NCI-H446 (cell line): ENCODE measurements around the gene HDDC3.
A peak's percentile ranks its signal among the peaks of the same experiment; 100 is the strongest.
"Not testable (repeated sequence)": the region's sequence is repeated elsewhere in the genome, so short reads cannot be mapped to it uniquely, and the experiment has no call there.

Experiments
- DNase-seq, 2 experiments: peaks; one replicate each; lab custom pipeline; 2025; lab: John Stamatoyannopoulos, UW

The HDDC3 gene

DNA sequence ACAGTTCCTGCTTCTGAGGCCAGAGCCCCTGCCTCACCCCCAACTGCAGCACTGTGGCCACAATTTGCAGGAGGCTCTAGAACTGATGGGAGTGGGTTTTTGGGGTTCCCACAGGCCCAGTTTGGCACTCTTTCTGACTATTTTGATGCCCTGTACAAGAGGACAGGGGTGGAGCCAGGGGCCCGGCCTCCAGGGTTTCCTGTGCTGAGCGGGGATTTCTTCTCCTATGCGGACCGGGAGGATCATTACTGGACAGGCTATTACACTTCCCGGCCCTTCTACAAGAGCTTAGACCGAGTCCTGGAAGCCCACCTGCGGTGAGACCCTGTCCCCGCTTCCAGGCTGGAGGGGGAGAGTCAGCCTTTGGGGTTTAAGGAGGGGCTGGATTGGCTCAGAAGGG, 22.4 kb downstream of the HDDC3 start:
- no peak for DNase-seq

DNA sequence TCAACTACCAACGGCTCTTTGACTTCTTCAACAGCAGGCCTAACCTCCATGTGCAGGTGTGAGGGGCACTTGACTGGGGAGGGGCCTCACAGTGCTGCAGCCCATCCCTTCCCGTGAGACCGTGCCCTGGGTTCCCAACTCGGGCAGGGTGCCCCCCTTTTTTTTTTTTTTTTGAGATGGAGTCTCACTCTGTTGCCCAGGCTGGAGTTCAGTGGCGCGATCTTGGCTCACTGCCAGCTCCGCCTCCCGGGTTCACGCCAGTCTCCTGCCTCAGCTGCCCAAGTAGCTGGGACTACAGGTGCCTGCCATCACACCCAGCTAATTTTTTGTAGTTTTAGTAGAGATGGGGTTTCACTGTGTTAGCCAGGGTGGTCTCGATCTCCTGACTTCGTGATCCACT, 22.9 kb downstream of the HDDC3 start:
- not testable (repeated sequence) for DNase-seq

DNA sequence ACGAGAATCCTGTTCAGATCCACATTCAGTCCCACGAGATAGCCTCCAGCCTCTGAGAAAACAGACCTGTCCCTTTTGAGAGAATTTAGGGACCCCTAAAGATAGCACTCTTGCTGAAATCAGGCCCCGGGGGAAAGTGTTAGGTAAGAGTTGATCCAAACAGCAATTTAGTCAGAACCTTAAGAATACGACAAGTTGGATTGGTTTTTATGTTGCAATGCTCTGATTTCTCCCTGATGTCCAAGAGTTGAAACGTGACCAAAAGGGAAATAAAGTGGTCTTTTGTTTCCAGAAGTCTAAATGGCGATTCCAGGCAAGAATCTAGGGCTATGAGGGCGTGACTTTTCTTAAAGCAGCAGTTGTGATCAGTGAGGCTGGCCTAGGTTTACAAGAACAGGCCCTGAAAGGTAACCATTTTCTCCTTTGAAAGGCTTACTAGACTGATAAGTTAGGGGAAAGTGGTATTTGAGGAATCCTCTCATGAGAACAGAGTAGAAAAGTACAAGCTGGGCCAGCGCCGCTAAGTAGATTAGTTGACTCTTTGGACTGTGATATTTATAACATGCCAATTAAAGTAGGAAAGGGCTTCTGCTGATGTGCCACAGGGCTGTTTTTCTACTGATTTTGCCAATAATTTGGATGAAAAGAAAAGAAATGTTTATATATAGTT, 24.4 kb downstream of the HDDC3 start:
- no peak for DNase-seq

DNA sequence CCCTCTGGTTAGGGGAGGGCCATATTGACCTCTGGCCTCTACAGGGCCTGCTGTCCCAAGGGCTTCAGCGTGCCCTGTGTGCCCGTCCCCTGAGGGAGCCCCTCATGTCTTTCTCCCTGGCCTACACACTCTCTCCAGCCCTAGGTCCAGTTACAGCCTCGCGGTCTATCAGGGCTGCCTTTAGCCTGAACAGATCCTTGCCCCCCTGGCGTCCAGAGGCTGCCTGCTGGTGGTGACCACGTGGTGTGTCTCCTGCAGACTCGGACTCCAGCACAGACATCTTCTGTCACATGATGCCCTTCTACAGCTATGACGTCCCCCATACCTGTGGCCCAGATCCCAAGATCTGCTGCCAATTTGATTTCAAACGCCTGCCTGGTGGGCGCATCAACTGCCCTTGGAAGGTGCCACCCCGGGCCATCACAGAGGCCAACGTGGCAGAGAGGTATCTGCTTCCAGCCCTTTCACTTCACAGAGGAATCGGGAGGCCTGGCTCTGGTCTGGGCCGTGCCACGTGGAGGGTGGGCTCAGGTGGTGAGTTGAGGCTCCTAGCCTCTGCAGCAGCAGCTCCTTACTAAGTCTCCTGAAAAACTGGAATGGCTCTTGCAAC, 25.2 kb downstream of the HDDC3 start:
- DNase-seq: no peak

DNA sequence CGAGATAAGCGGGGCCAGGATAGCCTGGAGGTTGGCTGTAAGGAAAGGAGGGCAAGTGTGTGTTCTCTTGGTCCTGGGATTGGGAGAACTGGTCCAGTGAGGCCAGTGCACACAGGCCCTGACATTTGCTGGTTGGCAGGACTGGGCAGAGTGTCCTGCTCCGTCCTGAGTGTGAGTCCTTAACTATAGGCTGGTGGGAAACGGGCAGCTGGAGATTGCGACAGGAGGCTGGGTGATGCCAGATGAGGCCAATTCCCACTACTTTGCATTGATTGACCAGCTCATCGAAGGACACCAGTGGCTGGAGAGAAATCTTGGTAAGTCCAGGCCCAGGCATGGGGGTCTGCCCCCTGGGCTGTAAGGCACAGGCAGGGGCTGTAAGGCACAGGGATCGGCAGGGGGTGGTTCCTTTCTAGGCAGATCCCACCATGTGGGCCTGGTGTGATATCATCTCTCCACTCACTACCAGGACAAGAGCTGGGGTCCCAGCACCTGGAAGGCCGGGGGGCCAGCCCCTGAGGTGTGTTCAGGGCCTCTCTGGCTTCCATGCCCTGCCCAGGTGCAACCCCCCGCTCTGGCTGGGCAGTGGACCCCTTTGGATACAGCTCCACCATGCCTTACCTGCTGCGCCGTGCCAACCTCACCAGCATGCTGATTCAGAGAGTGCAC, 26.0 kb downstream of the HDDC3 start:
- DNase-seq: no peak

DNA sequence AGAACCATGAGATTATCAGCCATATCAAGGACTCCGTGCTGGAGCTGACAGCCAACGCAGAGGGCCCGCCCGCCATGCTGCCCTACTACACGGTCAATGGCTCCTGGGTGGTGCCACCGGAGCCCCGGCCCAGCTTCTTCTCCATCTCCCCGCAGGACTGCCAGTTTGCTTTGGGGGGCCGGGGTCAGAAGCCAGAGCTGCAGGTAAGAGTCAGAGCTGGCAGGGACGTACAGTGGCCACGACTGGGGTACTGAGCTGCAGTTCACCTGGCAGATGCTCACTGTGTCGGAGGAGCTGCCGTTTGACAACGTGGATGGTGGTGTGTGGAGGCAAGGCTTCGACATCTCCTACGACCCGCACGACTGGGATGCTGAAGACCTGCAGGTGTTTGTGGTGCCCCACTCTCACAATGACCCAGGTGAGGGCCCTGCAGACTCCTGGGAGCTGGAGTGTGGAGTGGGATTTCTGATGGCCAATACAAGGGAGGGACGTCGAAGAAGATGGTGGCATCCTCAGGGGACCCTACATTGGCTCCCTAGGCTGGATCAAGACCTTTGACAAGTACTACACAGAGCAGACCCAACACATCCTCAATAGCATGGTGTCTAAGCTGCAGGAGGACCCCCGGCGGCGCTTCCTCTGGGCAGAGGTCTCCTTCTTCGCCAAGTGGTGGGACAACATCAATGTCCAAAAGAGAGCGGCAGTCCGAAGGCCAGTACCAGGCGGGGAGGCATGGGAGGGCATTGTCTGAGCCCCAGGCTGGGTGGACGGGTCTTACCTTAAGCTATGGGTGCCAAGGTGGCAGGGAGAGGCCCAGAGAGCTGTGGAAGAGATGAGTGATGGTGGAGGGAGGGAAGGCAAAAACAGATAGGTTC, 26.8 kb downstream of the HDDC3 start:
- no peak for DNase-seq

DNA sequence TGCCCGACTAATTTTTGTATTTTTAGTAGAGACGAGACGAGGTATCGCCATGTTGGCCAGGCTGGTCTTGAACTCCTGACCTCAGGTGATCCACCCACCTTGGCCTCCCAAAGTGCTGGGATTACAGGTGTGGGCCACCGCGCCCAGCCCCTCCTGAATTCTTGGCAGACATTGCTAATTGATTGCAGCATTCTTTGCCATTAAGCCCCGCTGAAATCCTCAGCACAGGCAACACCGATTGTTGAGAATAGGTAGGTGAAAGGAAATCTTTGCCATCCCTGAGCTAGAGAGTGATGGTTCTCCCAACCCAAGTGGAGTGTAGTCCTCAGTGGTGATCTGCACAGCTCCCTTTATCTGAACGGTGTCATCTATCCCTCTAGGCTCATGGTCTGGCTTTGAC, 27.6 kb downstream of the HDDC3 start:
- DNase-seq: no peak

DNA sequence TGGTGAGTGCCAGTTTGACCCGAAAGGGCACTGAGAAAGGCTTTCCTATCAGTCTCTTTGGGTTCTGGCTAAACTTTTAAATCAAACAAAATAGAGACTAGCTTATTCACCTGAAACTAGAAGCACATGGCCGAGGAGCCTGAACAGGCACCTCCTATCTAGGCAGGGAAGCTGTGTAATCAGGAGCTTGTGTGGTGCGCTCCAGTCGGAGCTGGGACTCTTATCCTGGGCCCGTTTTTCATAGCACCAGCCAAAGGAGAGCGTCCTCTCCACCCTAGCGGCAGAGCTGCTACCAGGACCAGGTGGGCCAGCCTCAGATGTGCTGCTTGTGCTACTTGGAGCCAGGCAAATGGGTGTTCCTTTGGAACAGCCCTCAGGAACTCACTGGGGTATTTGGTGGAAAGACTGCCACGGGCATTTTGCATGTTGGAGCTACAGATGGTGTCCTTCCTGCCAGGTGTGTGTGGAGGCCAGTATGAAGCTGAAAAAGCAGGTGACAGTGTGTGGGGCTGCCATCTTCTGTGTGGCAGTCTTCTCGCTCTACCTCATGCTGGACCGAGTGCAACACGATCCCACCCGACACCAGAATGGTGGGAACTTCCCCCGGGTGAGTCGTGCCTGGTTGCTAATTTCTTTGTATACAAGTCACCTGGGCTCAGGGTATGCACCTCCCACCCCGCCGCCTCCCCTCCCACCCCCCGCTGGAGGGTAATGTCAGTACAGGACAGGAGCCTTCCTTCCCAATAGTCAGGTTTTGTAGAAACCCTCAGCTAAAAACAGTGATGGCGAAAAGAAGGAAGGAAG, 28.4 kb downstream of the HDDC3 start:
- no peak for DNase-seq

DNA sequence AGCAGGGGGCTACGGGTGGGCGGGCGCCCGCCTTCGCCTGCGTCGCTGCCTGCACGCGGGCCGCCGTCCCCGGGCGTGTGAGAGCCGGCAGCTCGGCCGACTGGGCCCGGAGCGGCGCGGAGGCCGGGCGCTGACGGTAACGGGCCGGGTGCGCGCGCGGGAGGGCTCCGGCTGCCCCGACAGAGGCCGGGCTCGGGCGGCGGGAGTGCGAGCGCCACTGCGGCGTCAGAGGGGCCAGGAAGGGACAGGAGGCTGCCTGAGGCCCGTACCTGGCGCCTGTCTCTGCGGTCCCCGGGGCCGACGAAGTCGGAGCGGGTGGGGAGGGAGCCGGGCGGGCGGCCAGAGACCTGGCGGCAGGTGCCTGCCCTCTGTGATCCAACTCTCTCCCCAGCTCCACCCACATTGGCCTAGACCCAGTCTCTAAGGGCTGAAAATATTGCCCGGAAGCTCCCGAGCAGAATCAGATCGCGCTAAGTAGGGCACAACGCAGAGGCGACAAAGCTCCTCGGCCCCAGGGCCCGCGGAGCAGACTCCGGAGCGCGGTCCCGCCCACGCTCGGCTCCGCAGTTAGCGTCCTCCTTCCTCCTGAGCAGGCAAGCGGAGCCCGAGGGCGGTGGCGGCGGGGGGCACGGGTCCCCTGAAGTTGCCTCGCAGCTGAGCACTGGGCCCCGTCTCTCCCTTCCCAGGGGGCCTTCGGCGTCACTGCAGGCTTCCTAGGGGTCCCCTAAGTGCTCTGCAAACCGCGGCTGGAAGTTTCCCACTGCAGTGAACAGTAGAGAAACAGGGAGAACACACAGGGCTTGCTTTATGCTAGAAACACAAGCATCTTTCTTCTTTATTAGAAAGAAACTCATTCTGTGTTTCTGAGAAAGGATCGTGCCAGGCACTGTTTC, 29.3 kb downstream of the HDDC3 start, which contains the start of gene MAN2A2:
MAN2A2 (plus strand) TSS at position 463 of the 893 bp plus-strand sequence. CDS start 906 bp downstream, outside the sequence.
- no peak for DNase-seq

DNA sequence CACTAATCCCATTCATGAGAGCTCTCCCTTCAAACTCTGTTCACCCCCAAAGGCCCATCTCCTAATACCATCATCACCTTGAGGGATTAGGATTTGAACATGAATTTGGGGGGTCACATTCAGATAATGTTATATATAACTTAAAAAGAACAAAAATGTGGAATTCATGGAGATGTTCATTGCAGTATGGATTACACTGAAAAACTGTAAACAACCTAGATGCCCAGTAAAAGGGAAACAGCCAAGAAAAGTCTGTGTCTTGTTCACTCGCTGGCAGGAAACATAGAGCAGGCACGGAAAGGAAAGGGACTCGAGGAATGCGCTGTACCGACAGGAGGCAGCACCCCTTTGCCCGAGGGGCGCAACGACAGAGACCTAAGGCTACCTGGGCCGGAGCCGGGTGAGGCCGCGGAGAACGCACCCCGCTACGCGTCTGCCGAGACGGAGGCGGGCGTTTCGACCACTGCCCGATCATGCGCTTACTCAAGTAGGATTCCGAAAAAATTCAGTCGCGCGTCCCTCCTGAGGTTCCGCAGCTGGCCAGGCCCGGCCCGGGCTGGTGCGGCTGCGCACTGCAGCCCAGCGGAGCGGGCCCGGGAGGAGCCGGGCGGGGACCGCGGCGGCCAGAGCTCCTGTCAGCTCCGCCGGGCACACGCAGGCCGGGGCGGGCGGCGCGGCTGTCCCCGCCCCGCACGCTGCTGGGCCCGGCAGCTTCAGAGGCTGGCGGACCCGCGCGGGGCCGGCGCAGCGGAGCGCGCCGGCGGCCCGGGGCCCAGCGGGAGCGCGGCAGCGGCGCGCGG, 30.1 kb downstream of the HDDC3 start:
- DNase-seq: peak; percentile 32 to 73

DNA sequence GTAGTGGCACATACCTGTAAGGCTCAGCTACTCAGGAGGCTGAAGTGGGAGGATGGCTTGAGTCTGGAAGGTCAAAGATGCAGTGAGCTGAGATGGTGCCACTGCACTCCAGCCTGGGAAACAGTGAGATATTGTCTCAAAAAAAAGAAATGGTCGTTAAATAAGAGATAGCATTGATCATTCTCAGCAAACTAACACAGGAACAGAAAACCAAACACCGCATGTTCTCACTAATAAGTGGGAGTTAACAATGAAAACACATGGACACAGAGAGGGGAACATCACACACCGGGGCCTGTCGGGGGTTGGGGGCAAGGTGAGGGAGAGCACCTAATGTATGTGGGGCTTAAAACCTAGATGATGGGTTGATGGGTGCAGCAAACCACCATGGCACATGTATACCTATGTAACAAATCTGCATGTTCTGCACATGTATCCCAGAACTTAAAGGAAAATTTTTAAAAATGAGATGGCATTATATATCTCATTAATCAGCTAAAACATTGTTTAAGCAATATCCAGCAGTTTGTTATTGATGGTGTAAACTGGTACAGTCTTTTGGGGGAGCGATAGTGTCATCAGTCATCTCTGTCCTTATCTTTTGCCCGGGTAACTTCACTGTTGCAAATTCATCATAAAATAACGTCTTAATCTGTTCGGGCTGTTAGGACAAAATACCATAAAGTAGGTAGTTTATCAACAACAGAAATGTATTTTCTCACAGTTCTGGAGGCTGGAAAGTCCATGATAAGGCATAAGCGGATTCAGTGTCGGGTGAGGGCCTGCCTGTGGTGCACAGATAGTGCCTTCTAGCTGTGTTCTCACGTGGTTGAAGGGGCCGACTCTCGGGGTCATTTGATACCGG, 30.9 kb downstream of the HDDC3 start:
- no peak for DNase-seq

DNA sequence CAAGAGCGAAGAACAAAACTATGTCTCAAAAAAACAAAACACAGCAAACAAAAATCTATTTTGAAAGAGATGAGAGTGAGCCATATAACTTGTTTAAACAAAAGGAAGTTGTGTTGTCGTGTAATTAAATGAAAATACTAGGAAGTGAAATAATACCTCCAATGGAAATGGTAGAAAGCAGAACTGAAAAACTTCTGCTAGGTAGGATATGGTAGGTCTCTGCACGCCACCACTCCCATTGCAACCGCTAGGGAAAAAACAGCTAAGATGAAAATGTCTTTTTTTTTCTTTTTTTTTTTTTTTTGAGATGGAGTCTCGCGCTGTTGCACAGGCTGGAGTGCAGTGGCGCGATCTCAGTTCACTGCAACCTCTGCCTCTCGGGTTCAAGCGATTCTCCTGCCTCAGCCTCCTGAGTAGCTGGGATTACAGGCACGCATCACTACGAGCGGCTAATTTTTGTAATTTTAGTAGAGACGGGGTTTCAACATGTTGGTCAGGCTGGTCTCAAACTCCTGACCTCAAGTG, 35.2 kb downstream of the HDDC3 start:
- not testable (repeated sequence) for DNase-seq

DNA sequence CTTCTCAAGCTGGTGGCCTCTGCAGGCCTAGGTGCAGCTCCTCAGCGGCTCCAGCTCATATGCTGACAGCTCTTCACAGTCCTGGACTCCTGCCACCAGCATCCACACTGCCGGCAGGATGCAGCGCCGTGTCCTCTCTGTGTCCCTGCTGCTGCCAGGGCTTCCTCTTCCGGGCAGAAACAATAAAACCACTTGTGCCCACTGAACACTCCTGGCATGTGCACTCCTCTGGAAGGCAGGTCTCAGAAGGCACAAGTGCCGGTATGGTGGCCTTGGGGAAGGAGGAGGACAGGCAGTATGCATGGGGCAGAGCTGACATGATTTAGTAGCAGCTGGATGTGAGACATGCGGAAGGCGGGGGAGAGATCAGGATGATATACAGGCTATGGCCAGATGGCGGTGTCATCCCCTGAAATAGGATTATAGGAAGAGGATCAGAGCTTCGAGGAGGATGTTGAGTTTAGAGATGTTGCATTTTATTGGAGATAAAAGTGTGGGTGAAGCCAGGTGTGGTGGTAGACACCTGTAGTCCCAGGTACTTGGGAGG, 36.7 kb downstream of the HDDC3 start:
- DNase-seq: peak in 1 of 2 experiments; percentile 27

DNA sequence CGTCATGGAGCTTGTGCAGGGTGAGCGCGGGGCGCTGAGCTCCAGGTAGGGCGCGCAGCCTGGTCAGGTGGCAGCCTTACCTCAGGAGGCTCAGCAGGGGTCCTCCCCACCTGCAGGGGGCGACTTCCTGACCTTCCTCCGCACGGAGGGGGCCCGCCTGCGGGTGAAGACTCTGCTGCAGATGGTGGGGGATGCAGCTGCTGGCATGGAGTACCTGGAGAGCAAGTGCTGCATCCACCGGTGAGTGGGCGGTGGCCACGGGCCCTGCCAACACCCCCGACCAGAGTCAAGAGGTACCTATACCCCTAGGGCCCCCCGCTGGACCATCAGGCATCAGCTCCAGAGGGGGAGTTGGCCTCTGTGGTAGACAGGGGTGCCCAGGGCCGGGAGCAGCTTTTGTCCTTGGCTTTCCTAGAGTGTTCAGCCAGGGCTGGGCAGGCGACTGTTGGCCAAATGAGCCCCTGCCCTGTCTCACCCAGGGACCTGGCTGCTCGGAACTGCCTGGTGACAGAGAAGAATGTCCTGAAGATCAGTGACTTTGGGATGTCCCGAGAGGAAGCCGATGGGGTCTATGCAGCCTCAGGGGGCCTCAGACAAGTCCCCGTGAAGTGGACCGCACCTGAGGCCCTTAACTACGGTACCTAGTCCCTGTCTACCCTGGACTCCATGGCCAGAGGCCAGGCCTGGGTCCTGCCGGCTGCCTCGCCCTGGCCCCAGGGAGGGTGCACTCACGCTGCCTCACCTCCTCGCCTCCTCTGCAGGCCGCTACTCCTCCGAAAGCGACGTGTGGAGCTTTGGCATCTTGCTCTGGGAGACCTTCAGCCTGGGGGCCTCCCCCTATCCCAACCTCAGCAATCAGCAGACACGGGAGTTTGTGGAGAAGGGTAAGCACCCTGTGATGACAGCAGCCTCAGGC, 38.9 kb downstream of the HDDC3 start:
- no peak for DNase-seq

DNA sequence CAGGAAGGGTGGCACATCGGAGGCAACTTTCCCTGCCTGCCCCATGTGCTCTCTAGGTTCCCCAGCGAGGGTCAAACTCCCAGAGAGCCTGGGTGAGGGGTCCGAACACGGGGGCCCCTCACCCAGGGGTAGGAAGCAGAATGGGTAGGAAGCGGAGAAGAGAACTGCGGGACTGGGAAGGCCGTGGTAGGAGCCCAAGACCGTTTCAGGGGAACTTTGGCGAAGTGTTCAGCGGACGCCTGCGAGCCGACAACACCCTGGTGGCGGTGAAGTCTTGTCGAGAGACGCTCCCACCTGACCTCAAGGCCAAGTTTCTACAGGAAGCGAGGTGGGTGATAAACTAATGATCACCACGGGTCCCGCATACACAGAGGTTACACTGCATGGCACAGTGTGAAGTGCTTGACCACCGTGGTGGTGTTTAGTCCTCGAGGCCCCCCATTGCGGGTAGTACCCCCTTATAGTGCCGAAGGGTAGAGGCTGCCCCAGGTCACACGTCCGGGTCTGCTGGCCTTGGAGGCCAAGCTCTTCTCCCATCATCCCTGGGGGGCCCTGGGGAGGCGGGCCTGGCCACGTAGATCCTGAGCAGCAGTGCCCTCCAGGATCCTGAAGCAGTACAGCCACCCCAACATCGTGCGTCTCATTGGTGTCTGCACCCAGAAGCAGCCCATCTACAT, 39.7 kb downstream of the HDDC3 start:
- no peak for DNase-seq

DNA sequence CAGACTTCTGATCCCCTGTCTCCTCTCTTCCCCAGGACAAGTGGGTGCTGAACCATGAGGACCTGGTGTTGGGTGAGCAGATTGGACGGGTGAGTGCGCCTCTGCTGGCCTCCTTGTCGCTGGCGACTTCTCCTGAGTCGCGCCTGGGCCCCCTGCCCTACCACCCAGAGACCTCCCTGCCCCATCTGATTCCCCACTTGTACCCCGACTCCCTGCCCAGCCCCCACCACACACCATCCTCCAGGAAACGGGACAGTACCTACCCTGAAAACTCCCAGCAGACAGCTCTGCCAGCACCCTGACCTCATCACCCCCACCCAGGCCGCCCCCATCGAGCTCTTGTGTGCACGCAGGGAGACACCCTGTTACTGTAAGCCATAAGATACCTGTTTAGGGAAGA, 40.3 kb downstream of the HDDC3 start:
- DNase-seq: no peak
